ENCODE data around the gene CCSER2. TPM values are rescaled to one million over a fixed set of nuclear protein-coding genes. Genes with fewer than 3 reads are reported as not detected.

Gene CCSER2
- total RNA-seq, 1 experiment from 2014 or later, result 44.1 TPM

GRCh38 chr10:84367256-84367655 is 38.9 kb downstream of the CCSER2 start:
- Histone ChIP-seq H3K4me1 (ENCODE audit: insufficient read depth, low read length, poor library complexity, severe bottlenecking) (peaks cover 7% of the 10 kb centered on the region), H3K4me3 (ENCODE audit: low read depth, low read length, poor library complexity, severe bottlenecking) (no peak overlapping the region), H3K27me3 (replicated peaks; ENCODE audit: insufficient read depth, low read depth, low read length, poor library complexity) (no peaks in the 10 kb centered on the region), H3K9me3 (ENCODE audit: low read depth, low read length, poor library complexity, severe bottlenecking) (no peaks in the 10 kb centered on the region), H3K36me3 (ENCODE audit: insufficient read depth, low read length, poor library complexity, severe bottlenecking) (peaks cover 13% of the 10 kb centered on the region), H3K27ac (ENCODE audit: low read depth, low read length, poor library complexity, severe bottlenecking) (no peak overlapping the region)
- POLR2A ChIA-PET (ENCODE audit: low non-redundant PET), result no interaction called here
- no TSS peak for BruUV-seq (replicated peaks)
- no peak for DNase-seq (ENCODE audit: low spot score)
- CTCF ChIA-PET, result no interaction called here
- intact Hi-C loops (cut with micrococcal nuclease; ENCODE audit: unreplicated experiment), result no loop called here
- TF ChIP-seq EZH2 (IDR thresholded peaks at IDR 0.05; ENCODE audit: borderline replicate concordance, low read depth, low read length, poor library complexity, severe bottlenecking) (no peak), CTCF (conservative IDR thresholded peaks at IDR 0.05; ENCODE audit: low read depth, low read length) (no peak)

- TF ChIP-seq EZH2 (IDR thresholded peaks at IDR 0.05; ENCODE audit: borderline replicate concordance, low read depth, low read length, poor library complexity, severe bottlenecking), result no peak
- no peak for TF ChIP-seq CTCF (conservative IDR thresholded peaks at IDR 0.05; ENCODE audit: low read depth, low read length)
- Histone ChIP-seq H3K9me3 (ENCODE audit: low read depth, low read length, poor library complexity, severe bottlenecking) (no peaks in the 10 kb centered on the region), H3K27ac (ENCODE audit: low read depth, low read length, poor library complexity, severe bottlenecking) (no peak overlapping the region), H3K36me3 (ENCODE audit: insufficient read depth, low read length, poor library complexity, severe bottlenecking) (peaks cover 13% of the 10 kb centered on the region), H3K4me1 (ENCODE audit: insufficient read depth, low read length, poor library complexity, severe bottlenecking) (peaks cover 4% of the 10 kb centered on the region), H3K4me3 (ENCODE audit: low read depth, low read length, poor library complexity, severe bottlenecking) (no peak overlapping the region), H3K27me3 (replicated peaks; ENCODE audit: insufficient read depth, low read depth, low read length, poor library complexity) (no peaks in the 10 kb centered on the region)
- ChIA-PET CTCF (no interaction called here), POLR2A (ENCODE audit: low non-redundant PET) (no interaction called here)
- no peak for DNase-seq (ENCODE audit: low spot score)
- BruUV-seq (replicated peaks), result no TSS peak
- intact Hi-C loops (cut with micrococcal nuclease; ENCODE audit: unreplicated experiment), result no loop called here
Measured at GRCh38 chr10:84368828-84369227, 40.4 kb downstream of the CCSER2 start.

- TF ChIP-seq EZH2 (IDR thresholded peaks at IDR 0.05; ENCODE audit: borderline replicate concordance, low read depth, low read length, poor library complexity, severe bottlenecking) (no peak), CTCF (conservative IDR thresholded peaks at IDR 0.05; ENCODE audit: low read depth, low read length) (no peak)
- ChIA-PET POLR2A (ENCODE audit: low non-redundant PET) (no interaction called here), CTCF (no interaction called here)
- DNase-seq (ENCODE audit: low spot score), result no peak
- H3K4me3 ChIP-seq (ENCODE audit: low read depth, low read length, poor library complexity, severe bottlenecking), result no peak overlapping the region
- no peaks in the 10 kb centered on the region for H3K9me3 ChIP-seq (ENCODE audit: low read depth, low read length, poor library complexity, severe bottlenecking)
- H3K4me1 ChIP-seq (ENCODE audit: insufficient read depth, low read length, poor library complexity, severe bottlenecking), result peaks cover 4% of the 10 kb centered on the region
- H3K36me3 ChIP-seq (ENCODE audit: insufficient read depth, low read length, poor library complexity, severe bottlenecking), result peaks cover 13% of the 10 kb centered on the region
- BruUV-seq (replicated peaks), result no TSS peak
- H3K27ac ChIP-seq (ENCODE audit: low read depth, low read length, poor library complexity, severe bottlenecking), result no peak overlapping the region
- intact Hi-C loops (cut with micrococcal nuclease; ENCODE audit: unreplicated experiment), result loop anchor here (2.0 to 10.0 kb wide), 2 partner anchors 105 to 345 kb away; no protein-coding TSS in a partner anchor
- no peaks in the 10 kb centered on the region for H3K27me3 ChIP-seq (replicated peaks; ENCODE audit: insufficient read depth, low read depth, low read length, poor library complexity)
Measured at GRCh38 chr10:84370283-84370682, 41.9 kb downstream of the CCSER2 start.

Data from A673 (cell line).